ENCODE results near the gene AUTS2. TPM values are rescaled to one million over a fixed set of nuclear protein-coding genes. Genes with fewer than 3 reads are reported as not detected.

AUTS2 gene
- total RNA-seq, 1 donor from 2014 or later, result 80.6 TPM

- TF ChIP-seq, protein P1, sequence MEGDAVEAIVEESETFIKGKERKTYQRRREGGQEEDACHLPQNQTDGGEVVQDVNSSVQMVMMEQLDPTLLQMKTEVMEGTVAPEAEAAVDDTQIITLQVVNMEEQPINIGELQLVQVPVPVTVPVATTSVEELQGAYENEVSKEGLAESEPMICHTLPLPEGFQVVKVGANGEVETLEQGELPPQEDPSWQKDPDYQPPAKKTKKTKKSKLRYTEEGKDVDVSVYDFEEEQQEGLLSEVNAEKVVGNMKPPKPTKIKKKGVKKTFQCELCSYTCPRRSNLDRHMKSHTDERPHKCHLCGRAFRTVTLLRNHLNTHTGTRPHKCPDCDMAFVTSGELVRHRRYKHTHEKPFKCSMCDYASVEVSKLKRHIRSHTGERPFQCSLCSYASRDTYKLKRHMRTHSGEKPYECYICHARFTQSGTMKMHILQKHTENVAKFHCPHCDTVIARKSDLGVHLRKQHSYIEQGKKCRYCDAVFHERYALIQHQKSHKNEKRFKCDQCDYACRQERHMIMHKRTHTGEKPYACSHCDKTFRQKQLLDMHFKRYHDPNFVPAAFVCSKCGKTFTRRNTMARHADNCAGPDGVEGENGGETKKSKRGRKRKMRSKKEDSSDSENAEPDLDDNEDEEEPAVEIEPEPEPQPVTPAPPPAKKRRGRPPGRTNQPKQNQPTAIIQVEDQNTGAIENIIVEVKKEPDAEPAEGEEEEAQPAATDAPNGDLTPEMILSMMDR (IDR thresholded peaks at IDR 0.05), result no peak
- Mint-ChIP-seq H3K4me1 (ENCODE audit: unreplicated experiment) (peaks cover 27% of the 10 kb centered on the region), H3K4me3 (ENCODE audit: unreplicated experiment) (no peak overlapping the region), H3K27me3 (ENCODE audit: unreplicated experiment) (no peaks in the 10 kb centered on the region), H3K9me3 (ENCODE audit: unreplicated experiment) (no peaks in the 10 kb centered on the region), H3K27ac (ENCODE audit: unreplicated experiment) (no peak overlapping the region), H3K36me3 (ENCODE audit: unreplicated experiment) (no peaks in the 10 kb centered on the region)
- no peak for DNase-seq (ENCODE audit: extremely low spot score, unreplicated experiment)
Observed at GRCh38 chr7:69744026-69744425, 145.8 kb downstream of the AUTS2 start.

DNA sequence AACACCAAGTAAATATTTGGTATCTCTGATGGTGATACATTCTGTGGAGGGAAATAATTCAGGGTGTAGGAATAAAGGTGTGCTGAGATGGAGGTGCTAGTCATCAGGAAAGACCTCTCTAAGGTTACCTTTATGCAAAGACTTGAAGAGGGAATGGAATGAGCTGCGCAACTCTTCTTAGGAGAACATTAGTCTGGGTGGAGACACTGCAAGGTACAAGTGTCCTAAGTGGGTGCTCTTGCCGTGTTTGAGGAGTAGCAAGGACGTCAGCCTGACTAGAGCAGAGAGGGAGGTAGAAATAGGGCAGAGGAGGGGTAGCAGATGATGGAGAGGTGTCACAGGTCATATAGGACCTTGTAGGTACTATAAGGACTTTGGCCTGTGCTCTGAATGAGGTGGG lies 148.1 kb downstream of the AUTS2 start:
- H3K9me3 Mint-ChIP-seq (ENCODE audit: unreplicated experiment), result no peaks in the 10 kb centered on the region
- H3K4me1 Mint-ChIP-seq (ENCODE audit: unreplicated experiment), result peaks cover 21% of the 10 kb centered on the region
- H3K36me3 Mint-ChIP-seq (ENCODE audit: unreplicated experiment), result no peaks in the 10 kb centered on the region
- no peak overlapping the region for H3K4me3 Mint-ChIP-seq (ENCODE audit: unreplicated experiment)
- H3K27me3 Mint-ChIP-seq (ENCODE audit: unreplicated experiment), result no peaks in the 10 kb centered on the region
- no peak overlapping the region for H3K27ac Mint-ChIP-seq (ENCODE audit: unreplicated experiment)
- TF ChIP-seq, protein P1 (IDR thresholded peaks at IDR 0.05), result no peak
- DNase-seq (ENCODE audit: extremely low spot score, unreplicated experiment), result no peak

- Mint-ChIP-seq H3K36me3 (ENCODE audit: unreplicated experiment) (no peaks in the 10 kb centered on the region), H3K9me3 (ENCODE audit: unreplicated experiment) (no peaks in the 10 kb centered on the region), H3K27me3 (ENCODE audit: unreplicated experiment) (no peaks in the 10 kb centered on the region), H3K4me1 (ENCODE audit: unreplicated experiment) (peaks cover 21% of the 10 kb centered on the region), H3K27ac (ENCODE audit: unreplicated experiment) (no peak overlapping the region), H3K4me3 (ENCODE audit: unreplicated experiment) (no peak overlapping the region)
- TF ChIP-seq, protein P1 (IDR thresholded peaks at IDR 0.05), result no peak
- DNase-seq (ENCODE audit: extremely low spot score, unreplicated experiment), result no peak
Observed at GRCh38 chr7:69747144-69747543, 148.9 kb downstream of the AUTS2 start.

- TF ChIP-seq, protein P1 (IDR thresholded peaks at IDR 0.05), result no peak
- H3K36me3 Mint-ChIP-seq (ENCODE audit: unreplicated experiment), result no peaks in the 10 kb centered on the region
- no peaks in the 10 kb centered on the region for H3K27me3 Mint-ChIP-seq (ENCODE audit: unreplicated experiment)
- H3K27ac Mint-ChIP-seq (ENCODE audit: unreplicated experiment), result no peak overlapping the region
- no peaks in the 10 kb centered on the region for H3K9me3 Mint-ChIP-seq (ENCODE audit: unreplicated experiment)
- H3K4me1 Mint-ChIP-seq (ENCODE audit: unreplicated experiment), result peaks cover 27% of the 10 kb centered on the region
- no peak overlapping the region for H3K4me3 Mint-ChIP-seq (ENCODE audit: unreplicated experiment)
- DNase-seq (ENCODE audit: extremely low spot score, unreplicated experiment), result no peak
Observed at GRCh38 chr7:69748530-69748929, 150.3 kb downstream of the AUTS2 start.

- Mint-ChIP-seq H3K4me1 (ENCODE audit: unreplicated experiment) (peaks cover 27% of the 10 kb centered on the region), H3K36me3 (ENCODE audit: unreplicated experiment) (no peaks in the 10 kb centered on the region), H3K27ac (ENCODE audit: unreplicated experiment) (no peak overlapping the region), H3K4me3 (ENCODE audit: unreplicated experiment) (no peak overlapping the region), H3K27me3 (ENCODE audit: unreplicated experiment) (no peaks in the 10 kb centered on the region), H3K9me3 (ENCODE audit: unreplicated experiment) (no peaks in the 10 kb centered on the region)
- TF ChIP-seq, protein P1 (IDR thresholded peaks at IDR 0.05), result no peak
- no peak for DNase-seq (ENCODE audit: extremely low spot score, unreplicated experiment)
Observed at GRCh38 chr7:69749372-69749979, 151.2 kb downstream of the AUTS2 start.
